NCI-H446 treated with DMSO at 0.1 percent for 48 hours (cell line): Measurements from ENCODE around the gene PHF23.
"Not testable (repeated sequence)": the region's sequence is repeated elsewhere in the genome, so short reads cannot be mapped to it uniquely, and the experiment has no call there.

Experiments used
- DNase-seq: peaks from one replicate; lab custom pipeline; 2025; lab: John Stamatoyannopoulos, UW

Gene PHF23

DNA sequence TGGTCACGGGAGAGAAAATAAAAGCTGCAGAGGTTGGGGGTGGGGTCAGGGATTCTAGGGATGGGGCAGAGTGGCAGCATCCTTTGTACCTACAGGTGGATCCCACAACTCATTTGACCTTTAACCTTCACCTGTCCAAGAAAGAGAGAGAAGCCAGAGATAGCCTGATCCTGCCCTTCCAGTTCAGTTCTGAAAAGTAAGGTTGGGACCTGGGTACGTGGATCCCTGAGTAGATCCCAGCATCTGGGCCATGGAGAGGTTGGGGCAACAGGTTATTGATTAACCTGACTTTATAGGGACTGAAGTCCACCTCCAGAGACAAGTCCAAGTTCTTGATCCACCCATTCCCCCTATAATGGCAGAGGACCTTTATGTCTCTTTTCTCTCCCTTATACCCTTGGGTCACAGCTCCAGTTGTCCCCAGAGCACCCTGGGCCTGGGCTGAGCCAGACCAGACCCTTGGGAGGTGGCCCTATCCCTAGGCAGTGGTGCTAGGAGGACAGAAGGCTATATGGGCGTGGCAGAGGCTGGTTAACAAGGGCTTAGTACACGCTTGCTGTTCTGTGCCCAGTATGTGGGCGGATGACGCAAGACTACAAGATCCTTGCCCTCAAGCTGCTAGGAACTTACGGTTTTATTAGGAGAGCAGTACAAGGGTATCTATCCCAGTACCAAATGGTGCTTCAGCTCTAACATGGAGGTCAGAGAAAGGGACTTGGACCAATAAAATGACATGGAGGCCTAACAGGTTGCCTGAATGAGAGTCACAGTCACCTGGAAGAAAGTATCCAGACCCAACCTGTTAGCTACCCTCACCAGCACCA lies 19.7 kb upstream of the PHF23 start:
- DNase-seq: no peak

DNA sequence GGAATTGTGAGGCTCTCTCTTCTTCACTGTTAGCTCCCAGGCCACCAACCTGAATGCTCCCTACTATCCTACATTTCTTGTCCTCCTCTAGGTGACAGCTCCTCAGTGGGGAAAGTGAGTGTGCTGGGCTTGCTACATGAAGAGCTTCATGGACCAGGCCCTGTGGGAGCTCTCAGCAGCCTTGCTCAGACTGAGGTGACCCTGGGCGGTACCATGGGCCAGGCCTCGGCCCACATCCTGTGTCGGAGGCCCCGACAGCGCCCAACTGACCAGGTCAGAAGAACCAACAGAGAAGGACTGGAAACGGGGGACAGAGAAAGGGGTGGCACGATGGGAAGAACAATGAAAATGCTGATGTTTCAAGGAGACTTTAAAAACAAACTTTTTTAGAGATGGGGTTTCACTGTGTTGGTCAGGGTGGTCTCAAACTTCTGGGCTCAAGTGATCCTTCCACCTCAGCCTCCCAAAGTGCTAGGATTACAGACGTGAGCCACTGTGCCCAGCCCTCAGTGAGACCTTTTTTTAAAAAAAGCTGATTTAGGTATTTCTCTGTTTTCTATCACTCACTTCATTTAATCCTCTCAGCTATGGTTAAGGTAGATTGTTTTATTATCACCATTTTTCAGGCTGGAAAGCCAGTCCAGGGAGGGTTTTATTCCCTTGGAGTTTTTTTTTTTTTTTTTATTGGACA lies 17.7 kb upstream of the PHF23 start:
- DNase-seq: no peak

DNA sequence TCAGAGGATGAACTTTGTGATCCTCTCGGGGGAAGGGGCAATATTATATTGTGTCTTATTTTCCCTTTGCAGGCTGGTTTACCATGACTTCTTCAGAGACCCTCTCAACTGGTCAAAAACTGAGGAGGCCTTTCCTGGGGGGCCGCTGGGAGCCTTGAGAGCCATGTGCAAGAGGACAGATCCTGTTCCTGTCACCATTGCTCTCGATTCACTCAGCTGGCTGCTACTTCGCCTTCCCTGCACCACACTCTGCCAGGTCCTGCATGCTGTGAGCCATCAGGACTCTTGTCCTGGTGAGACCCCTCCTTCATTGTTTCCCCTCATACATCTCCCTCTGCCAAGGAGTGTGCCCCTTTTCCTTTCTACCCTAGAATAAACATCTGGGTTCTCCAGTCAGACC lies 15.3 kb upstream of the PHF23 start:
- no peak for DNase-seq

DNA sequence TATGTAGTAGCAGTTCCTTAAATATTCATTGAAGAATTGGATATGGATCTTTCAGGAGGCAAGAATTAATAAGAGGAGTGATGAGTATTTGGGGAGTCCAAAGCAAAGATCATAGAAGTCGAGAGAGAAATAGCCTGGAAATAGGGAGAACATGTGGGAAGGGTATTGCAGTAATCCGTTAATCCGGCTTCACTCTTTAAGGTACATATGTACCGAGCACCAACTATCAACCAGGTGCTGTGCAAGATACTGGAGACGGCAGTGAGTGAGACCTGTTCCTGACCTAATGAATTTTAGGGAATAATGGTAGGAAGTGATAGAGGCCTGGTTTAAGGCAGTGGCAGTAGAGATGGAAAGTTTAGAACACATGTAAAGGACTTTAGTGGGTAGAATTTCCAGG lies 13.8 kb upstream of the PHF23 start:
- no peak for DNase-seq

DNA sequence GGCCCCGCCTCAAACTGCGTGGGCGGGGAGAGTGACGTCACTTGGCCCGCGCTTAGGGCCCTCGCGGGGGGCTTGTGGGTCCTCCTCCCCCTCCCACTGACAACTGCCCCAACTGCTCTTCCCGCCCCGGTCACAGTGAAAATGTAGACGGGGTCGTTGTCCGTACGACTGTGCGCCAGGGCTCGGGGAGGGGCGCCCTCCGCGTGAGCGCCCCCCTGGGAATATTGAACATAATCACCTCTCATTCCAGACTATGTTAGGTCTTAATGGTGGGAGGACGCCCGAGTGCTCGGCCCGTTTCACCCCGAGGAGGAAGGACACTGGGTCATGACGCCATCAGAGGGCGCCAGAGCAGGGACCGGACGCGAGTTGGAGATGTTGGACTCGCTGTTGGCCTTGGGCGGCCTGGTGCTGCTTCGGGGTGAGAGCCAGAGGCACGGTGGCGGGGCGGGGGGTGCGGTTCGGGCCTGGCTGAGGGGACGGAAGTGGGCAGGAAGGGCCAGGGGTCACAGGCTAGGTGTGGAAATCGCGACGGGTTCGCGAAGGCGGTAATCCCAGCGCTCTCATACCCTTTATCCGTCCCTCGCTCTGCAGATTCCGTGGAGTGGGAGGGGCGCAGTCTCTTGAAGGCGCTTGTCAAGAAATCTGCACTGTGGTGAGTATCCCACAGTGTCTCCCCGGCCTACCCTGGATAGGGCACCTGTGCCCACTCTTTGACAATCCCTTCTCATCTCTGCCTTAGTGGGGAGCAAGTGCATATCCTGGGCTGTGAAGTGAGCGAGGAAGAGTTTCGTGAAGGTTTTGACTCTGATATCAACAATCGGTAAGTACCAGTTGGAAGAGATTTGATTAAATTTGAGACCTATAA lies 13.2 kb upstream of the PHF23 start, which contains the start of gene ELP5:
Gene ELP5, plus strand, starts transcription at position 40 of the 868 bp plus-strand sequence. Its CDS starts 336 bp downstream, at position 376.
- peak; percentile 83 for DNase-seq

DNA sequence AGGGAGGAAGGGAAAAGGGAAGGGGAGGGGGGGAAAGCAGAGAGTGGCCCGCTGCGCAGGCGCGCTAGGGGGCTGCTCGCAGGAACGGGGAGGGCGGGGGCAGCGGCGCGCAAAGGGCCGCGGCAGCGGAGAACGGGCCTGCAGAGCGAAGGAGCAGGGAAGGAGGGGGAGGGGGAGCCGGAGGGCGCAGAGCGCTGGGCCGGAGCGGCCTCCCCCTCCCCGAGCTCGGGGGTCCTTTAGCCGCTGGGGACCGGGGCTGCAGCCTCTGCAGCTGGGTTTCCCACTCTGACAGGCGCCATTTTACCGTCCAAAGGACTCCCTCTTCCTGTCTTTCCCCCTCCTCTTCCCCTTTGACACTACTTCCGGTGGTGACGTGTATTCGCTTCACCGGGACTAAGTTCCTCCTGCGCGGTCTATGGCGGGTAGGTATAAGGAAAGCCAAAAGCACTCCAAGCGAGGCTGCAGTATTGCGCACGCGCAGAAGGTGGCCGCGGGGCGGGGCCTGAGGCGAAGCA lies 12.5 kb upstream of the PHF23 start, which contains the start of gene CTDNEP1:
Gene CTDNEP1, minus strand, starts transcription at position 74 of the 515 bp plus-strand sequence. CDS start 438 bp downstream, outside the sequence.
- DNase-seq: peak; percentile 96

DNA sequence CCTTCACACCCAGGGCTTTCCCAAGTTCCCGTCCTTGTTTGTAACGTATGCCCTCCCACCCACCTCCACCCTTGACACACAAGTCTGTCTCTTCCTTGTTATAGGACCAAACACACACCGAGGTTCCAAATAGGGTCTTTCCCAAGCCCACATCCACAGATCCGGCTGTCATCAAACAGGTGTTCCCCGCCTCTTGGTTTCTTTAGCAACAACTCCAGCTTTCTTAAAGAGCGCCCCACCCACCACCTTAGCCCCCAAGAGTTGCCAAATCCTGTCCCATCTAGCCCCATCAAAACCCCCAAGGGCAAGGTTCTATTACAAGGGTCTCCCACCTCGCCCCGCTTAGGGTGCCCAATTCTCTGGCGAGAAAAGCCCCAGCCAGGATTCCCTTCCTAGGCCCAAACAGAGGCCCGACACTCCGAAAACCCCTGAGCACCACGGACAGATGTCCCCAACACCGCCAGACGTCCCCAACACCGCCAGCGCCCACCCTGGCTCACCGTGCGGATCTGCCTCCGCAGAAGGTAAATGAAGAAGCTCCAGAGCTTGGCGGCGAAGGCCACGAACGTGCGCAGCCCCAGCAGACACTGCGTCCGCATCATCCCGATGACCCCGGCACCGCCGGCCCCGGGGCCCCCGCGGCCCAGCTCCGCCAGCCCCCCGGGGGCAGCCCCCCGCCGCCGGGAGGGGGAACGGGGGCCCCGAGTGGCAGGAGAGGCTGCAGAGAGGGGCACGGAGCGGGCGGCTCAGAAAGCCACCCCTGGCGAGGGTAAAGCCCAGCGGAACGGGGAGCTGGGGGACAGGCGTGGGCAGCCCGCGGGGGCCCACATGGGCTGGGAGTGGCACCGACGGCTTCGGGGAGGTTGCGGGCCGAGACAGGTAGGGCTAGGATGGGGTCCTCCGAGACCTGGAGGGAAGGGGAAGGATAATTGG lies 11.7 kb upstream of the PHF23 start:
- no peak for DNase-seq

DNA sequence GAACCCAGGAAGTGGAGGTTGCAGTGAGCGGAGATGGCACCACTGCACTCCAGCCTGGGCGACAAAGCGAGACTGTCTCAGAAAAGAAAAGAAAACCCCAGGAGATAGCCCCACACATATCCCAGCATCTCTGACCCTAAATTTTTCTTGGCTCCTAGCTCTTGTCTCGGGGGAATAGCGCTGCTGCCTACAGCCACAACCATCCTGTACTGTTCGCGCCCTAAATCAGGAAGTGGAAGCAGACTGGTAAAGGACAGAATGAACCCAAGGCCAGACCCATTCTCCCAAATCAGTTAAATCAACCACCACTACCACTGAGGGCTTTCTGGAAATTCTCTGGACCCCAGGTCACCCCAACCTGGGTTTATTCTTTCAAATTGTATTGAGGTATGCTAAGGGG lies 10.6 kb upstream of the PHF23 start:
- DNase-seq: no peak

DNA sequence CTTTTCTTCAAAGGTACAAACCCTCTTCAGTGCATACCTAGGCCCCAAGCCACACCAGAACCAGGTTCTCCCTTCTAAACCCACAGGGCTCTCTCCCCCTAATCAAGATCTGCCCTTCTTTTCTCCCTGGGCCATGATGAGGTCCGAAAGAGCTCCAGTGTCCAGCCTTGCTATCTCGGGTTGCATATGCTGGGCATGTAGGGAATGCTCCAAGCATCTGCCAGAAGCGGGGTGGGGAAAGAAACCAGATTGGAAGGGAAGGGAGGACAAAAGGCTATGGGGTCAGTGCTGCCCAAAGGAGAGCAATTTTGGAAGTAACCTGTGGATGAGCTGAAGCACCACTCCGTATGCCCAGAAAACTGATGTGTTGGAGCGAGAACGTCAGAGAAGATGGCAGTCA lies 10.0 kb upstream of the PHF23 start:
- no peak for DNase-seq

DNA sequence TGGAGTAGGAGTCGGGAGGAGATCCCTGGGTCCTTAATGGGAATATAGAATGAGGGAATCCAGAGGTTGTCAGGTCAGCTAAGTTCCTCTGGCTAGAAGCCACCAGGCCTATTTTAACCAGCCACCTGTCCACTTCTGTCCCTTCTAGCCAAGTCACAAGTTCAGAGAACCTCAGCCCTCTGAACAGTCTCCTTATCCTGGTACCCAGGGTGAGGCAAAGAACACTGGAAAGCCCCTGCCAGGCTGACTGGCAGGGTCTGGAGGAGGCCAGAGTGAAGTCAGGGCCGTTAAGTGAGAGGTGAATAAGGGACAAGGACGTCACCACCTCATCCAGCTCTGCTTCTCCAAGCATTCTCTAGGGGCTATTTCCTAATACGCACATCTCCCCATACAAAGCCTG lies 9.5 kb upstream of the PHF23 start:
- DNase-seq: no peak

DNA sequence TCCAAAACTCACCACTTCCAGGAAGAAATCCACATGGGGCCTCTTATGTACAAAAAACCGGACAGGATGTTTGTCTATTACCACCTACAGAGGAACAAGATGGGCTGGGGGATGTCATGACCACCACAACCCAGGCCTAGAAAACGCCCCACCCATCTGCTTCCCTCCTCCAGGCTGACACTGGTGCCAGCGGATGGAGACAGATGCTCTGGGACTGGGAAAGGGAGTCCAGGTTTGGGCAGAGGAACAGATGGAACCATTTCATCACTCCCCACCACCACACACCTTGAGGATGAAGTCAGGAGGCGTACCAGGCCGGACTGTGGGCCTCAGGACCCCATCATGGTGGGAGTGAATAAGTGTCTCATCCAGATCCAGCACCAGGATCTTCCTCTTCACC lies 7.5 kb upstream of the PHF23 start:
- DNase-seq: no peak

DNA sequence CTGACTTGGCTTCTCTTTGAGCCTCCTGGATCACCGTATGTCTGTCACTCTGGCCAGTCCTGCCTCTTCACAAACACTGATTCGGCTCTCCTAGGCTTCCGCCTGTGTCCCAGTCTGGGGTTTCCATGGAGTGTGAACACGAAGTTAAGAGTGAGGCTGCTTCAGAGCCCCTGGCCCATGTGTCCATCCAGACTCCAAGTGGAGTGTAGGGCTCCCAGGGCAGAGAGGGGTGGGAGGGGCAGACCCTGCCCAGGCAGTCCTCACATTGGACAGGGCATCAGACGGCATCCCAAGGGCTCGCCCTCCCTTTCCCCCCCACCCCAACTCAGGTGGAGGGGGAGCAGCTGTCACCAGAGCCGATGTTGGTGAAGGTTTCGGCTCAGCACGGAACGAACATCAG lies 4.6 kb upstream of the PHF23 start:
- not testable (repeated sequence) for DNase-seq

DNA sequence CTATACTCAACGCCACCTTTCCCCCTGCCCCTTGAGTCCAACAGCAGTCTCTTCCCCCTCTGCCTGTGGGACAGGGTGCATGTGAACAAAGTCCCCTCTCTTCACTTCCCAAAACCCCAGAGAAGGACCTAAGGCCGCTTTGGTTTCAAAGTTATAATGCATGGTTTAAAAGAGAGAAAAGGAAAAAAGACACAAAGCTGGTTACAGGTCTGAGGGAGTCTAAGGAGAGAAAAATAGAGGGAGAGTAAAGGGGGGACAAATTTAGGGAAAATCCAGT lies 4.1 kb upstream of the PHF23 start:
- no peak for DNase-seq

DNA sequence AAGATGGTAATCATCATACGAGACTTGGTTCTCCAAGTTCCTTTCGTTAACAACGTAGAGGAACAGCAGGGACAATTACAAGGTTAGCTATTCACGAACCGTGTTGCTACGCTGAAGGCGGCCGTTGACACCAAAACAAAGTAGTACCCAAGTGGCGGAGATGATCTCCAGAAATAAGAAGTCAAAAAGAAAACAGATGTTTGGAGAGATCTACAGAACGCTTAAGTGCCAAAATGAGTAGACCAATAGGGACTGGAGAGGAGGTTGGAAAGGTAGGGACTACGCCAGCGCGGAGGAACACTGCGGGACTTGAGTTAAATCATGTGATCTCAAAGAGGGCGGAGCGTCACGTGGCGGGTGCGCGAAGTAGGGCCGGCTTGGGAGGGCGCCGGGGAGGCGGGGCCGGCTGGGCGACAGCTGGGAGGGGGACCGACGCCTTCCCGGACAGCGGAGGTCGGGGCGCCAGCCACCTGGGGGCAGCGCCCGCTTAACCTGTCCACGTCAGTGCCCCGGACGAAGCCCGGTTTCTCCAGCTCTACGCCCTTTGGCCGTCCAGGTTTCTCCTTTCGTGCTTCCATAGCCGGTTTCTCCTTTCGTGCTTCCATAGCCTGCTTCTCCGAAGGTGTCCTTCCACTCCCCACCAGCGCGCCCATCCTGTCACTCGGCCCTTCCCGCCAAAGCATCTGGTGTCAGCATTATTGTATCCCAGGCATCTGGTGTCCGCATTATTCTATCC lies 3.6 kb upstream of the PHF23 start:
- DNase-seq: peak; percentile 88

DNA sequence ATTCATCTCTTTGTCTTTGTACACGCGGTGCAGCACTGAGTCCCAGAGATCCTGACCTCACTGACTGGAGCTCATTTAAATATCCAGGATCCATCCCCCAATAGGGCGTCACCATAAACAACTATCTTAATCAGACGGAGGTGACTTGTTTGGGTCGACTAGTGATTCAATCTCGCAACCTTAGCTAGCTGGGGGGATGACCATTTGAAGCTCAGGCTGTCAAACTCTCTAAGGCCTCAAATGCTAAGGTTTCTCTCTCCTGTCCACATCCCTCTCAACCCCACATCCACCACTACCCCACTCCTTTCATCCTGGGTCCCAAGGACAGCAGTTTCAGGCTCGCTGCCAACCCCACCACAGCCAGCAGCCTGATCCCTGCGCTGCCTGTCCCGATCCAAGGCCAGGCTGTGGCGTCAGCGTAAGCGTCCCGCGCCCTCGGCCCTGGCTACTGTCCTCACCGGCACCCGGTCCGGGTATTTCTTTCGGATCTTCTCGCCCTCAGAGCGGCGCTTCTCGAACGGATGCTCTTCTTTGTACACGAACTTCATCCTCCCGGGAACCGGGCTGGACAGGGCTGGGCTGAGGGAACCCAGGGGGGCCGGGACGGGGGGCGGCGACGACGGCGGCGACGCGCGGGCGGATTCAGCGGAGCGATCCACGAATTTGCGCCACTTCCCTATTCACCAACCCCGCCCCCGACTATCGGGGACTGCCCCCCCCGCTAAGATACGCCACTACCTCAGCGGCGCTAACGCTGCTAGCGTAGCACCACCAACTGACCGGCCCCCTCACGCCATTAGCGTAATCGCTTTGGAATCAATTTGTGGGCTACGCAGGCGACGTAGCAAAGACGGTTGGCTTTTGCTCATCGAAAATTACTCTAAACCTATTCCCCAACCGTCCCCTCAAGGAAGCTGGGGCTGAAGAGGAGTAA lies 2.8 kb upstream of the PHF23 start, which contains the start of gene GABARAP:
Gene GABARAP, minus strand, starts transcription at position 667 of the 934 bp plus-strand sequence. Its CDS starts 119 bp downstream, at position 548.
- peak; percentile 78 for DNase-seq

DNA sequence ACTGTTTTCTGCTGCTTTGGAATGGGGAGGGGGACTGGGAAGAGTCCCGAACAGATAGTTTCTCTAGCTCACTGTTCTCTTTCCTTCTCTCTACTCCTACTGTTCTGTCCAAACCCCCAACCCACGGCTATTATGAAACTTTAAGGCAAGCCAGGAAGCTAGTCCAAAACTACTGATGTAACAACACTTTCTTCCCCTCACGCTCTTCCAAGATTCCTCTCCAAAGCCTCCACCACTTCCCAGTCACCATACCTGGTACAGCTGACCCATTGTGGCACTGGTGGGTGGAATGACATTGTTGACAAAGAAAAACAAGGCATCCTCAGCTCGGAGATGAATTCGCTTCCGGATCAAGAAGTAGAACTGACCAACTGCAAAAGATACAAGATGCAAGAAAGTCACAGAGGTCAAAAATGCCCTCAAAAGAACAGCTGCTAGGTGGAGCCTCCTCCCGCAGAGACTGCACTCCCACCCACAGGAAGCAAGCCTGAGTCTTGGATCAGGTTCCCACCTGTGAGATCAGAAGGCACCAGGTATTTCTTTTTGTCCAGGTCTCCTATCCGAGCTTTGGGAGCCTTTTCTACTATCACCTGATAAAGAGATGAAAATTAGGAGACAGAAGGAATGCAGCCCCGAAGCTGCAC lies 2.0 kb upstream of the PHF23 start:
- DNase-seq: no peak

DNA sequence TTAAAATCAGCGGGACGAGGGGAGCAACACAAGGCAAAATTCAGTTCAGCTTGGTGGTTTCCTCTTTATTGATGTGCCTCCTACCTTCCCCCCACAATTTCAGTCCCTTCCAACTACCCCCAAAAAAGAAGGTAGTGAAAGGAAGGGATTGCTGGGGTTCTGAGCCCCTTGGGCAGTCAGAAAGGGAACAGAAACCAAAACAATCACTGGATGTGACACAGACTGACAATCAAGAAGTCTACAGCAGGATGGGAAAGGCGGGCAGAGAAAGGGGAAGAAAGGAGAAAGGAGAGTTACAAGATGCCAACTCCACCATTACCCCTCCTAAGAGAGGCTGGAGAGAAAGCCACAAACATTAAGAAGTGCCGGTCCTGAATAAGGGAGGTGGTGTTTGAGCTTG lies 1.1 kb upstream of the PHF23 start:
- DNase-seq: no peak

DNA sequence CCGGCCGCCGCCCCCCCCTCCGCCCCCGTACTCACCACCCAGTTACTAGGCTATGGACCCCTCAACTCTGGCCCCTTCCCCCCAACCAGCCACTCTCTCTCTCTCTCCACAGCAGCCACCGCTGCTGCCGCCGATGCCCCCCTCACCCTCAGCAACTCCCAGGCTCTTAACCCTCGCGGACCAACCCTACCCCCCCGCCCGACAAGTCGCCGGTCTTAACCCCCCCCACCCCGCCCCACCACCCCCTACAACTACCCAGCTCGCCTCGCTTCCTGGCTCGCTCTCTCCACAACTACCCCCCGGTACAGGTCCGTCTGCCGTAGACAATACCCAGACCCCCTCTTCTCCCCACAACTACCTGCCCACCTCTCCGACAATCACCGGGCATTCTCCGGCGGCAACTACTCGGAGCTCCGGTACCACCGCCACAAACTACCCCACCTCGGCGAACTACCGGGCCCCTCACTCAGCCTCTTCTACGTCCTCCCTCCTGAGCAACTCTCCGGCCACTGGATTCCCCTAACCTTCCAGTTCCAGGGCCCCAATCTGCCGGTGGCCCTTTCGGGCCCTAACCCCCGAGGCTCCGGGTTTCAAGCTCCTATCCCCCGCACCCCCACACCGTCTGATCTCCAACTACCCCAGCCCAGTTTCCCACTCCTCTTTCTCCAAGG lies 702 bp downstream of the PHF23 start:
- no peak for DNase-seq
